Measurements from ENCODE around the gene SERPINE2. TPM values are rescaled to one million over a fixed set of nuclear protein-coding genes. Genes with fewer than 3 reads are reported as not detected.

Gene SERPINE2
- total RNA-seq, 1 experiment from 2014 or later, result 231 TPM

- Mint-ChIP-seq H3K4me3 (ENCODE audit: unreplicated experiment) (no peak overlapping the region), H3K27ac (ENCODE audit: low read depth, unreplicated experiment) (peak overlapping the region; percentile 44), H3K4me1 (ENCODE audit: insufficient read depth, unreplicated experiment) (peaks cover 26% of the 10 kb centered on the region), H3K9me3 (ENCODE audit: unreplicated experiment) (no peaks in the 10 kb centered on the region), H3K27me3 (ENCODE audit: insufficient read depth, unreplicated experiment) (no peaks in the 10 kb centered on the region), H3K36me3 (ENCODE audit: insufficient read depth, unreplicated experiment) (peaks cover 4% of the 10 kb centered on the region)
- no TSS peak for BruUV-seq (replicated peaks)
- ChIA-PET CTCF (no interaction called here), POLR2A (no interaction called here)
- no peak for DNase-seq (ENCODE audit: unreplicated experiment)
- TF ChIP-seq, protein P1, sequence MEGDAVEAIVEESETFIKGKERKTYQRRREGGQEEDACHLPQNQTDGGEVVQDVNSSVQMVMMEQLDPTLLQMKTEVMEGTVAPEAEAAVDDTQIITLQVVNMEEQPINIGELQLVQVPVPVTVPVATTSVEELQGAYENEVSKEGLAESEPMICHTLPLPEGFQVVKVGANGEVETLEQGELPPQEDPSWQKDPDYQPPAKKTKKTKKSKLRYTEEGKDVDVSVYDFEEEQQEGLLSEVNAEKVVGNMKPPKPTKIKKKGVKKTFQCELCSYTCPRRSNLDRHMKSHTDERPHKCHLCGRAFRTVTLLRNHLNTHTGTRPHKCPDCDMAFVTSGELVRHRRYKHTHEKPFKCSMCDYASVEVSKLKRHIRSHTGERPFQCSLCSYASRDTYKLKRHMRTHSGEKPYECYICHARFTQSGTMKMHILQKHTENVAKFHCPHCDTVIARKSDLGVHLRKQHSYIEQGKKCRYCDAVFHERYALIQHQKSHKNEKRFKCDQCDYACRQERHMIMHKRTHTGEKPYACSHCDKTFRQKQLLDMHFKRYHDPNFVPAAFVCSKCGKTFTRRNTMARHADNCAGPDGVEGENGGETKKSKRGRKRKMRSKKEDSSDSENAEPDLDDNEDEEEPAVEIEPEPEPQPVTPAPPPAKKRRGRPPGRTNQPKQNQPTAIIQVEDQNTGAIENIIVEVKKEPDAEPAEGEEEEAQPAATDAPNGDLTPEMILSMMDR (IDR thresholded peaks at IDR 0.05; ENCODE audit: unreplicated experiment), result no peak
- intact Hi-C loops (cut with micrococcal nuclease), result no loop called here
Measured at GRCh38 chr2:224022486-224022885, 16.6 kb downstream of the SERPINE2 start.

- Mint-ChIP-seq H3K4me3 (ENCODE audit: unreplicated experiment) (no peak overlapping the region), H3K4me1 (ENCODE audit: insufficient read depth, unreplicated experiment) (peaks cover 38% of the 10 kb centered on the region), H3K9me3 (ENCODE audit: unreplicated experiment) (no peaks in the 10 kb centered on the region), H3K36me3 (ENCODE audit: insufficient read depth, unreplicated experiment) (peaks cover 4% of the 10 kb centered on the region), H3K27ac (ENCODE audit: low read depth, unreplicated experiment) (no peak overlapping the region), H3K27me3 (ENCODE audit: insufficient read depth, unreplicated experiment) (no peaks in the 10 kb centered on the region)
- ChIA-PET POLR2A (no interaction called here), CTCF (interaction anchor here (0.6 kb wide), 1 partner anchor 300 kb away, joined by 3 read pairs; no protein-coding TSS in a partner anchor)
- DNase-seq (ENCODE audit: unreplicated experiment), result no peak
- TF ChIP-seq, protein P1 (IDR thresholded peaks at IDR 0.05; ENCODE audit: unreplicated experiment), result no peak
- no TSS peak for BruUV-seq (replicated peaks)
- intact Hi-C loops (cut with micrococcal nuclease), result no loop called here
Measured at GRCh38 chr2:224020523-224020922, 18.6 kb downstream of the SERPINE2 start.

GRCh38 chr2:224017957-224018356, 21.1 kb downstream of the SERPINE2 start:
- Mint-ChIP-seq H3K27ac (ENCODE audit: low read depth, unreplicated experiment) (no peak overlapping the region), H3K36me3 (ENCODE audit: insufficient read depth, unreplicated experiment) (peaks cover 4% of the 10 kb centered on the region), H3K9me3 (ENCODE audit: unreplicated experiment) (no peaks in the 10 kb centered on the region), H3K4me1 (ENCODE audit: insufficient read depth, unreplicated experiment) (peaks cover 38% of the 10 kb centered on the region), H3K27me3 (ENCODE audit: insufficient read depth, unreplicated experiment) (no peaks in the 10 kb centered on the region), H3K4me3 (ENCODE audit: unreplicated experiment) (no peak overlapping the region)
- TF ChIP-seq, protein P1 (IDR thresholded peaks at IDR 0.05; ENCODE audit: unreplicated experiment), result no peak
- no TSS peak for BruUV-seq (replicated peaks)
- no peak for DNase-seq (ENCODE audit: unreplicated experiment)
- POLR2A ChIA-PET, result no interaction called here
- CTCF ChIA-PET, result interaction anchor here (1.0 to 1.2 kb wide), 3 partner anchors 24 to 48 kb away, joined by 3 to 9 read pairs (median 3); no protein-coding TSS in a partner anchor
- intact Hi-C loops (cut with micrococcal nuclease), result no loop called here

- Mint-ChIP-seq H3K9me3 (ENCODE audit: unreplicated experiment) (no peaks in the 10 kb centered on the region), H3K4me3 (ENCODE audit: unreplicated experiment) (no peak overlapping the region), H3K4me1 (ENCODE audit: insufficient read depth, unreplicated experiment) (peaks cover 35% of the 10 kb centered on the region), H3K27ac (ENCODE audit: low read depth, unreplicated experiment) (peak overlapping the region; percentile 46), H3K27me3 (ENCODE audit: insufficient read depth, unreplicated experiment) (no peaks in the 10 kb centered on the region), H3K36me3 (ENCODE audit: insufficient read depth, unreplicated experiment) (peaks cover 4% of the 10 kb centered on the region)
- intact Hi-C loops (cut with micrococcal nuclease), result no loop called here
- BruUV-seq (replicated peaks), result no TSS peak
- TF ChIP-seq, protein P1 (IDR thresholded peaks at IDR 0.05; ENCODE audit: unreplicated experiment), result no peak
- DNase-seq (ENCODE audit: unreplicated experiment), result no peak
- ChIA-PET POLR2A (no interaction called here), CTCF (interaction anchor here (0.7 to 1.2 kb wide), 6 partner anchors 10 to 268 kb away, joined by 3 to 9 read pairs (median 3); no protein-coding TSS in a partner anchor)
Measured at GRCh38 chr2:224016963-224017362, 22.1 kb downstream of the SERPINE2 start.
